Stimulated activated CD8-positive, alpha-beta memory T cell treated with anti-CD3 and anti-CD28 coated beads, Interleukin-12 subunit alpha, Interleukin-12 subunit beta, amount 100 ng/mL, for 1 hour (primary cell): ENCODE measurements around the gene ALX1.
"Not testable (repeated sequence)": the region's sequence is repeated elsewhere in the genome, so short reads cannot be mapped to it uniquely, and the experiment has no call there.

Experiments used
- DNase-seq: peaks from one replicate; pipeline ENCODE4 v3.0.0-alpha.2; 2020; ENCODE audit warnings: low read depth

Gene ALX1

GRCh38 chr12:85301051-85301450 is 21.0 kb downstream of the ALX1 start:
- DNase-seq: no peak

- DNase-seq: no peak
Observed at GRCh38 chr12:85308374-85308773, 28.4 kb downstream of the ALX1 start.

- no peak for DNase-seq
Observed at GRCh38 chr12:85309125-85309566, 29.1 kb downstream of the ALX1 start.

- no peak for DNase-seq
Observed at GRCh38 chr12:85310025-85310424, 30.0 kb downstream of the ALX1 start.

GRCh38 chr12:85310456-85311076 is 30.5 kb downstream of the ALX1 start:
- no peak for DNase-seq

GRCh38 chr12:85317866-85318636 is 38.0 kb downstream of the ALX1 start:
- not testable (repeated sequence) for DNase-seq

- DNase-seq: no peak
Observed at GRCh38 chr12:85322715-85323114, 42.7 kb downstream of the ALX1 start.

- DNase-seq: no peak
Observed at GRCh38 chr12:85325442-85325841, 45.4 kb downstream of the ALX1 start.

- DNase-seq: no peak
Observed at GRCh38 chr12:85329913-85330312, 49.9 kb downstream of the ALX1 start.

- DNase-seq: no peak
Observed at GRCh38 chr12:85348779-85349178, 68.8 kb downstream of the ALX1 start.

GRCh38 chr12:85350356-85350755 is 70.3 kb downstream of the ALX1 start:
- DNase-seq: no peak
